C4-2B (cell line): ENCODE data around the gene GCHFR.

Experiments used
- ZFX ChIP-seq: fragments of 450-650 bp; IDR thresholded peaks from 2 replicates; pipeline ENCODE4 v1.6.1; 2017
- TF ChIP-seq, protein P1 (sequence below): fragments of 450-650 bp; conservative IDR thresholded peaks from 2 replicates; pipeline ENCODE4 v1.5.1; 2017; ENCODE audit warnings: mild to moderate bottlenecking

- TF ChIP-seq, protein P1, sequence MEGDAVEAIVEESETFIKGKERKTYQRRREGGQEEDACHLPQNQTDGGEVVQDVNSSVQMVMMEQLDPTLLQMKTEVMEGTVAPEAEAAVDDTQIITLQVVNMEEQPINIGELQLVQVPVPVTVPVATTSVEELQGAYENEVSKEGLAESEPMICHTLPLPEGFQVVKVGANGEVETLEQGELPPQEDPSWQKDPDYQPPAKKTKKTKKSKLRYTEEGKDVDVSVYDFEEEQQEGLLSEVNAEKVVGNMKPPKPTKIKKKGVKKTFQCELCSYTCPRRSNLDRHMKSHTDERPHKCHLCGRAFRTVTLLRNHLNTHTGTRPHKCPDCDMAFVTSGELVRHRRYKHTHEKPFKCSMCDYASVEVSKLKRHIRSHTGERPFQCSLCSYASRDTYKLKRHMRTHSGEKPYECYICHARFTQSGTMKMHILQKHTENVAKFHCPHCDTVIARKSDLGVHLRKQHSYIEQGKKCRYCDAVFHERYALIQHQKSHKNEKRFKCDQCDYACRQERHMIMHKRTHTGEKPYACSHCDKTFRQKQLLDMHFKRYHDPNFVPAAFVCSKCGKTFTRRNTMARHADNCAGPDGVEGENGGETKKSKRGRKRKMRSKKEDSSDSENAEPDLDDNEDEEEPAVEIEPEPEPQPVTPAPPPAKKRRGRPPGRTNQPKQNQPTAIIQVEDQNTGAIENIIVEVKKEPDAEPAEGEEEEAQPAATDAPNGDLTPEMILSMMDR = no peak
- peak; percentile 27; the same call in 1 of the 2 replicates for TF ChIP-seq ZFX
These were observed 24.1 kb downstream of the GCHFR start for GRCh38 chr15:40787991-40788390.
